ENCODE measurements around the gene MCTP2. TPM values are rescaled to one million over a fixed set of nuclear protein-coding genes. Genes with fewer than 3 reads are reported as not detected.

Gene MCTP2
- total and polyA plus RNA-seq, 2 of the 8 experiments (the other 6 are each of a cell fraction or from before 2014, with no cell fraction given), result 3.4 to 4.5 TPM

GRCh38 chr15:94470492-94470891 is 239.1 kb downstream of the MCTP2 start:
- H3K9ac ChIP-seq (replicated peaks in 1 of 4; ENCODE audit: extremely low read depth in 1 of 4, low read depth in 3 of 4, low read length in 3 of 4), result no peak overlapping the region
- no peak overlapping the region for H3K23ac ChIP-seq (ENCODE audit: insufficient read length)
- H3K23me2 ChIP-seq (ENCODE audit: low read depth, low read length), result no peaks in the 10 kb centered on the region
- no peak overlapping the region for H2BK15ac ChIP-seq (ENCODE audit: low read length)
- no peak overlapping the region for H2AK5ac ChIP-seq (ENCODE audit: low read depth, low read length)
- no peak overlapping the region for H3K4me2 ChIP-seq (ENCODE audit: insufficient read depth in 1 of 2, low read depth in 2 of 2, low read length in 2 of 2)
- H4K91ac ChIP-seq (replicated peaks; ENCODE audit: insufficient read length, low read length), result no peak overlapping the region
- H2BK120ac ChIP-seq (replicated peaks; ENCODE audit: low read depth, low read length), result no peak overlapping the region
- no peaks in the 10 kb centered on the region for H3K79me1 ChIP-seq (ENCODE audit: low read depth, low read length)
- POLR2A ChIA-PET (ENCODE audit: partially characterized antibody), result no interaction called here
- no peaks in the 10 kb centered on the region for H3K36me3 ChIP-seq (ENCODE audit: control insufficient read depth in 2 of 4, insufficient read depth in 4 of 4, low read length in 3 of 4)
- DNase-seq (ENCODE audit: low read depth in 1 of 2, low spot score in 2 of 2) (no peak), FAIRE-seq (no peak)
- H2AFZ ChIP-seq (ENCODE audit: low read length), result no peak overlapping the region
- no peak overlapping the region for H3K4me3 ChIP-seq (ENCODE audit: extremely low read depth in 1 of 4, insufficient read depth in 2 of 4, low read depth in 3 of 4, low read length in 4 of 4)
- CTCF ChIA-PET (ENCODE audit: partially characterized antibody), result no interaction called here
- H3K27ac ChIP-seq (ENCODE audit: low read depth, low read length), result no peak overlapping the region
- no peaks in the 10 kb centered on the region for H3K27me3 ChIP-seq (replicated peaks in 1 of 4; ENCODE audit: control insufficient read depth in 3 of 4, extremely low read depth in 1 of 4, insufficient read depth in 3 of 4, low read length in 3 of 4)
- H3K9me3 ChIP-seq (ENCODE audit: insufficient read depth in 2 of 2, low read depth in 1 of 2, low read length in 1 of 2), result no peaks in the 10 kb centered on the region
- no peaks in the 10 kb centered on the region for H3K79me2 ChIP-seq (ENCODE audit: control insufficient read depth in 1 of 2, insufficient read depth in 2 of 2, low read length in 2 of 2)
- H4K20me1 ChIP-seq (replicated peaks in 1 of 2; ENCODE audit: control insufficient read depth in 1 of 2, insufficient read depth in 2 of 2, low read length in 2 of 2), result no peaks in the 10 kb centered on the region
- H3K14ac ChIP-seq (ENCODE audit: insufficient read length), result no peak overlapping the region
- H3K56ac ChIP-seq (replicated peaks; ENCODE audit: insufficient read length, low read depth, low read length), result no peak overlapping the region
- no peak overlapping the region for H4K8ac ChIP-seq (ENCODE audit: extremely low read depth, insufficient read depth, low read length)
- H2BK5ac ChIP-seq (ENCODE audit: low read depth, low read length), result no peak overlapping the region
- no peak overlapping the region for H4K5ac ChIP-seq (ENCODE audit: insufficient read length, low read depth, low read length)
- 89% methylated on average over 2 of the region's 2 CpGs; no CpG with 5 or more reads in 1 of the 2 experiments for WGBS, 2 experiments (ENCODE audit: extremely low coverage in 1 of 2, insufficient coverage in 1 of 2, insufficient read length in 1 of 2, insufficient replicate concordance in 2 of 2, low coverage in 1 of 2, low lambda C conversion rate in 2 of 2, missing lambda C conversion rate in 1 of 2)
- H3K4me1 ChIP-seq (replicated peaks in 1 of 4; ENCODE audit: control insufficient read depth in 3 of 4, insufficient read depth in 4 of 4, low read length in 3 of 4), result no peaks in the 10 kb centered on the region
- H2BK20ac ChIP-seq (ENCODE audit: low read length), result no peak overlapping the region
- H3K18ac ChIP-seq (ENCODE audit: extremely low read depth, low read length), result no peak overlapping the region
- H2BK12ac ChIP-seq (ENCODE audit: low read depth, low read length), result no peak overlapping the region
- H3K4ac ChIP-seq (replicated peaks; ENCODE audit: insufficient read length, low read depth, low read length), result no peak overlapping the region
- no peak for TF ChIP-seq RFX5 (IDR thresholded peaks at IDR 0.05; ENCODE audit: borderline replicate concordance, low read depth, low read length)
- no peak for TF ChIP-seq POLR2AphosphoS5 (IDR thresholded peaks at IDR 0.05; ENCODE audit: low read depth, low read length)
- no peak for TF ChIP-seq SP4 (IDR thresholded peaks at IDR 0.05; ENCODE audit: low read length)
- no peak for TF ChIP-seq ZNF274 (IDR thresholded peaks at IDR 0.05; ENCODE audit: borderline replicate concordance, extremely low read depth, low read length)
- no peak for TF ChIP-seq SIN3A (conservative IDR thresholded peaks at IDR 0.05 in 1 of 2, IDR thresholded peaks at IDR 0.05 in 1 of 2; ENCODE audit: low read depth in 1 of 2, low read length in 2 of 2)
- no peak for TF ChIP-seq HDAC2 (IDR thresholded peaks at IDR 0.05; ENCODE audit: borderline replicate concordance in 1 of 2, low read depth in 2 of 2, low read length in 2 of 2)
- no peak for TF ChIP-seq TBP (IDR thresholded peaks at IDR 0.05; ENCODE audit: low read depth, low read length)
- TF ChIP-seq MAX (IDR thresholded peaks at IDR 0.05), result no peak
- no peak for TF ChIP-seq ATF3 (IDR thresholded peaks at IDR 0.05; ENCODE audit: insufficient read depth, low read depth, low read length)
- TF ChIP-seq NRF1 (IDR thresholded peaks at IDR 0.05; ENCODE audit: low read depth, low read length), result no peak
- no peak for TF ChIP-seq CHD1 (IDR thresholded peaks at IDR 0.05; ENCODE audit: low read depth, low read length)
- TF ChIP-seq EGR1 (IDR thresholded peaks at IDR 0.05; ENCODE audit: borderline replicate concordance, low read depth, low read length), result no peak
- TF ChIP-seq FOSL1 (IDR thresholded peaks at IDR 0.05; ENCODE audit: insufficient read depth, low read depth, low read length), result no peak
- TF ChIP-seq BCL11A (IDR thresholded peaks at IDR 0.05; ENCODE audit: low read depth in 2 of 2, low read length in 2 of 2), result no peak
